ENCODE data around the gene TMEM154.

TMEM154 gene

GRCh38 chr4:152652102-152652501, 27.7 kb downstream of the TMEM154 start:
- Histone ChIP-seq H3K36me3 (ENCODE audit: control insufficient read depth, insufficient read depth, low read length) (no peaks in the 10 kb centered on the region), H3K9me3 (ENCODE audit: control insufficient read depth, insufficient read depth, low read length) (no peaks in the 10 kb centered on the region), H3K27me3 (ENCODE audit: control insufficient read depth, insufficient read depth, low read length) (no peaks in the 10 kb centered on the region), H3K4me3 (ENCODE audit: low read length) (no peak overlapping the region), H3K27ac (ENCODE audit: low read length) (no peak overlapping the region), H3K4me1 (ENCODE audit: control insufficient read depth, insufficient read depth, low read length) (peaks cover 6% of the 10 kb centered on the region; the same call in 1 of the 2 replicates)
- no CpG with 5 or more reads among the region's 1 CpG for WGBS (ENCODE audit: insufficient coverage, insufficient read length)
- DNase-seq (ENCODE audit: low read depth, low spot score) = no peak

- Histone ChIP-seq H3K4me3 (ENCODE audit: low read length) (no peak overlapping the region), H3K27ac (ENCODE audit: low read length) (no peak overlapping the region), H3K27me3 (ENCODE audit: control insufficient read depth, insufficient read depth, low read length) (no peaks in the 10 kb centered on the region), H3K36me3 (ENCODE audit: control insufficient read depth, insufficient read depth, low read length) (no peaks in the 10 kb centered on the region), H3K9me3 (ENCODE audit: control insufficient read depth, insufficient read depth, low read length) (no peaks in the 10 kb centered on the region), H3K4me1 (ENCODE audit: control insufficient read depth, insufficient read depth, low read length) (peaks cover 6% of the 10 kb centered on the region; the same call in 1 of the 2 replicates)
- DNase-seq (ENCODE audit: low read depth, low spot score) = no peak
Observed at GRCh38 chr4:152651473-152652060, 28.2 kb downstream of the TMEM154 start.

- H3K36me3 ChIP-seq (ENCODE audit: control insufficient read depth, insufficient read depth, low read length) = no peaks in the 10 kb centered on the region
- DNase-seq (ENCODE audit: low read depth, low spot score) = no peak
- no CpG with 5 or more reads among the region's 3 CpGs for WGBS (ENCODE audit: insufficient coverage, insufficient read length)
- H3K27ac ChIP-seq (ENCODE audit: low read length) = no peak overlapping the region
- H3K4me3 ChIP-seq (ENCODE audit: low read length) = no peak overlapping the region
- no peaks in the 10 kb centered on the region for H3K4me1 ChIP-seq (ENCODE audit: control insufficient read depth, insufficient read depth, low read length)
- no peaks in the 10 kb centered on the region for H3K9me3 ChIP-seq (ENCODE audit: control insufficient read depth, insufficient read depth, low read length)
- H3K27me3 ChIP-seq (ENCODE audit: control insufficient read depth, insufficient read depth, low read length) = no peaks in the 10 kb centered on the region
Observed at GRCh38 chr4:152646221-152646620, 33.6 kb downstream of the TMEM154 start.

GRCh38 chr4:152644130-152644529, 35.7 kb downstream of the TMEM154 start:
- no peak for DNase-seq (ENCODE audit: low read depth, low spot score)
- no peaks in the 10 kb centered on the region for H3K9me3 ChIP-seq (ENCODE audit: control insufficient read depth, insufficient read depth, low read length)
- no peak overlapping the region for H3K27ac ChIP-seq (ENCODE audit: low read length)
- H3K4me3 ChIP-seq (ENCODE audit: low read length) = no peak overlapping the region
- WGBS (ENCODE audit: insufficient coverage, insufficient read length) = no CpG with 5 or more reads among the region's 4 CpGs
- no peaks in the 10 kb centered on the region for H3K4me1 ChIP-seq (ENCODE audit: control insufficient read depth, insufficient read depth, low read length)
- H3K27me3 ChIP-seq (ENCODE audit: control insufficient read depth, insufficient read depth, low read length) = no peaks in the 10 kb centered on the region
- H3K36me3 ChIP-seq (ENCODE audit: control insufficient read depth, insufficient read depth, low read length) = no peaks in the 10 kb centered on the region

- DNase-seq (ENCODE audit: low read depth, low spot score) = no peak
- Histone ChIP-seq H3K9me3 (ENCODE audit: control insufficient read depth, insufficient read depth, low read length) (no peaks in the 10 kb centered on the region), H3K27ac (ENCODE audit: low read length) (no peak overlapping the region), H3K27me3 (ENCODE audit: control insufficient read depth, insufficient read depth, low read length) (no peaks in the 10 kb centered on the region), H3K36me3 (ENCODE audit: control insufficient read depth, insufficient read depth, low read length) (no peaks in the 10 kb centered on the region), H3K4me1 (ENCODE audit: control insufficient read depth, insufficient read depth, low read length) (no peaks in the 10 kb centered on the region), H3K4me3 (ENCODE audit: low read length) (no peak overlapping the region)
- WGBS (ENCODE audit: insufficient coverage, insufficient read length) = no CpG with 5 or more reads among the region's 8 CpGs
Observed at GRCh38 chr4:152643153-152644035, 36.4 kb downstream of the TMEM154 start.

GRCh38 chr4:152640058-152640921, 39.5 kb downstream of the TMEM154 start:
- no peak for DNase-seq (ENCODE audit: low read depth, low spot score)
- no CpG with 5 or more reads among the region's 8 CpGs for WGBS (ENCODE audit: insufficient coverage, insufficient read length)
- no peak overlapping the region for H3K27ac ChIP-seq (ENCODE audit: low read length)
- H3K4me1 ChIP-seq (ENCODE audit: control insufficient read depth, insufficient read depth, low read length) = no peaks in the 10 kb centered on the region
- H3K36me3 ChIP-seq (ENCODE audit: control insufficient read depth, insufficient read depth, low read length) = no peaks in the 10 kb centered on the region
- no peak overlapping the region for H3K4me3 ChIP-seq (ENCODE audit: low read length)
- H3K27me3 ChIP-seq (ENCODE audit: control insufficient read depth, insufficient read depth, low read length) = no peaks in the 10 kb centered on the region
- no peaks in the 10 kb centered on the region for H3K9me3 ChIP-seq (ENCODE audit: control insufficient read depth, insufficient read depth, low read length)

GRCh38 chr4:152635851-152636250, 43.9 kb downstream of the TMEM154 start:
- Histone ChIP-seq H3K36me3 (ENCODE audit: control insufficient read depth, insufficient read depth, low read length) (no peaks in the 10 kb centered on the region), H3K27me3 (ENCODE audit: control insufficient read depth, insufficient read depth, low read length) (no peaks in the 10 kb centered on the region), H3K4me1 (ENCODE audit: control insufficient read depth, insufficient read depth, low read length) (no peaks in the 10 kb centered on the region), H3K27ac (ENCODE audit: low read length) (no peak overlapping the region), H3K4me3 (ENCODE audit: low read length) (no peak overlapping the region), H3K9me3 (ENCODE audit: control insufficient read depth, insufficient read depth, low read length) (no peaks in the 10 kb centered on the region)
- no peak for DNase-seq (ENCODE audit: low read depth, low spot score)
- WGBS (ENCODE audit: insufficient coverage, insufficient read length) = no CpG with 5 or more reads among the region's 4 CpGs

- H3K4me3 ChIP-seq (ENCODE audit: low read length) = no peak overlapping the region
- no peak for DNase-seq (ENCODE audit: low read depth, low spot score)
- no peaks in the 10 kb centered on the region for H3K9me3 ChIP-seq (ENCODE audit: control insufficient read depth, insufficient read depth, low read length)
- H3K36me3 ChIP-seq (ENCODE audit: control insufficient read depth, insufficient read depth, low read length) = no peaks in the 10 kb centered on the region
- H3K27me3 ChIP-seq (ENCODE audit: control insufficient read depth, insufficient read depth, low read length) = no peaks in the 10 kb centered on the region
- WGBS (ENCODE audit: insufficient coverage, insufficient read length) = no CpG with 5 or more reads among the region's 4 CpGs
- H3K27ac ChIP-seq (ENCODE audit: low read length) = no peak overlapping the region
- H3K4me1 ChIP-seq (ENCODE audit: control insufficient read depth, insufficient read depth, low read length) = no peaks in the 10 kb centered on the region
Observed at GRCh38 chr4:152634110-152634760, 45.6 kb downstream of the TMEM154 start.

GRCh38 chr4:152633118-152633517, 46.7 kb downstream of the TMEM154 start:
- no peak for DNase-seq (ENCODE audit: low read depth, low spot score)
- no peaks in the 10 kb centered on the region for H3K27me3 ChIP-seq (ENCODE audit: control insufficient read depth, insufficient read depth, low read length)
- no CpG with 5 or more reads among the region's 3 CpGs for WGBS (ENCODE audit: insufficient coverage, insufficient read length)
- no peak overlapping the region for H3K4me3 ChIP-seq (ENCODE audit: low read length)
- no peaks in the 10 kb centered on the region for H3K4me1 ChIP-seq (ENCODE audit: control insufficient read depth, insufficient read depth, low read length)
- no peak overlapping the region for H3K27ac ChIP-seq (ENCODE audit: low read length)
- H3K9me3 ChIP-seq (ENCODE audit: control insufficient read depth, insufficient read depth, low read length) = no peaks in the 10 kb centered on the region
- no peaks in the 10 kb centered on the region for H3K36me3 ChIP-seq (ENCODE audit: control insufficient read depth, insufficient read depth, low read length)

- Histone ChIP-seq H3K9me3 (ENCODE audit: control insufficient read depth, insufficient read depth, low read length) (no peaks in the 10 kb centered on the region), H3K27me3 (ENCODE audit: control insufficient read depth, insufficient read depth, low read length) (no peaks in the 10 kb centered on the region), H3K4me3 (ENCODE audit: low read length) (no peak overlapping the region), H3K4me1 (ENCODE audit: control insufficient read depth, insufficient read depth, low read length) (no peaks in the 10 kb centered on the region), H3K27ac (ENCODE audit: low read length) (no peak overlapping the region), H3K36me3 (ENCODE audit: control insufficient read depth, insufficient read depth, low read length) (no peaks in the 10 kb centered on the region)
- WGBS (ENCODE audit: insufficient coverage, insufficient read length) = no CpG with 5 or more reads among the region's 1 CpG
- no peak for DNase-seq (ENCODE audit: low read depth, low spot score)
Observed at GRCh38 chr4:152630324-152630723, 49.5 kb downstream of the TMEM154 start.
